HG03571 (cell line): ENCODE data around the gene PRDM16.

Experiments used
- ATAC-seq: cut with Tn5 transposase; IDR thresholded peaks from one replicate; pipeline ENCODE4 v1.9.1; 2021; ENCODE audit not compliant: unreplicated experiment

The PRDM16 gene

DNA sequence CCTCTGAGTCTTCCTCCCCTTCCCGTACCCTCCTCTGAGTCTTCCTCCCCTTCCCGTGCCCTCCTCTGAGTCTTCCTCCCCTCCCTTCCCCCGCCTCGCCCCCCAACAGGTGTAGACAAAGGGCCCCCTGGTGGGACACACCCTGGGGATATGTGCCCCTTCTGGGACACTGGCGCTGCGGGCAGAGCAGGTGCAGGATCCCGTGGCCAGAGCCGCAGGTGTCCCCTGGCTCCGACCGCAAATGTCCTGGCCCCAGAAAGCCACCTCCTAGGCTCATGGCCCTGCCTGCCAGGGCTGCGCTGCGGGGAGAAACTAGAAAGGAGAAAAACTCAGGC, 334.0 kb downstream of the PRDM16 start:
- no peak for ATAC-seq

DNA sequence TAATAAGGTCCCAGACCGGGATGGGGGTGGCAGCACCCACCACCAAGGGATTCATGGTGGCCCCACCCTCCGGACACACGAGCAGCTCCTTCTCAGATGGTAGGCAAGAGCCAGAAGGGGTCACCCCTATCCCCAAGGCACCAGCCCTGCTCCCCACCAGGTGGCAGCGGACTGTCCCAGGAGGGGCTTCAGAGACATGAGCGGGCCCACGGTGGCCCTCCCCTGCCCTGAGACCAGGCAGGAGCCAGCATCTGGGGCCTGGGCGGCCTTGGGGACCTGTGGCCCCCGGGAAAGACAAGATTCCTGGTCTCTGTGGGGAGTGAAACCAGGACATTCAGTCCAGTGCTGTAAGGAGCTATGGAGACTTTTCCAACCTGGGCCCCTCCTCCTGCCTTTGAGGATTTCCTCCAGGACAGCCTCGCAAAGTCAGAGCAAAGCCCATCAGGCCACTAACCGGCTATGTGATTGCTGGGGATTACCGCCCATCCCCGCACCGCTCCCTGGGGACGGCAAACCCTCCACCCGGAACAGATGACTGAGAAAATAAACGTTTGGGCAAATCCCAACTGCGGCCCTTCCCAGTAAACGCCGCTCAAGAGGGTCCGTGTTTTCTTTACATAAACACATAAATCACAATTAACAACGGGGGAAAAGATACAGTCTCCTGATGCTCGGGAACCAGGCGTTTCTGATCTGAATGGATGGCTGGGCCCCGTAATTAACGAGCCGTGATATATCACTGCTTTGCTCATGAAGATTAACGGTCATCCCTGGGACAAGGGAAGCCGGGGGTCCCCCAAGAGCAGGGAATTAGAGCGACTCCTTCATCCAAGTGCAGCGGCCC, 334.6 kb downstream of the PRDM16 start:
- no peak for ATAC-seq

DNA sequence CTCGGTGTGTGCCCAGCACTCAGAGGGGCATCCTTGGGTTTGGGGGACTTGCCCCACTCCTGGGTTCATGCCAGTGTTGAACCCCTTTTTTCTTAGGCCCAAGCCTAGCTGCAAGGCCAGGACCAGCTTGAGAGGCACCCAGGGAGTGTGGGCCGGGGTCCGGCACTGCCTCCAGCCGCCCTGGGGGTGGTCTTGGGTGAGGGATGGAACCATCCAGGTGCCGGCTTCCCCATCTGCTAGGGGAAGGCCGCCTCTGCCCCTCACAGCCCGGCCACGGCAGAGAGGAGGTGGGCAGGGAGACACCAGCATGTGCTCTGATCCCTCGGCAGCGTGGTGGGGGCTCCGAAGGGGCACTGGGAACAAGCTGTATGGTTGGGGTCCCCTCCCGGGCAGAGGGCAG, 335.3 kb downstream of the PRDM16 start:
- no peak for ATAC-seq

DNA sequence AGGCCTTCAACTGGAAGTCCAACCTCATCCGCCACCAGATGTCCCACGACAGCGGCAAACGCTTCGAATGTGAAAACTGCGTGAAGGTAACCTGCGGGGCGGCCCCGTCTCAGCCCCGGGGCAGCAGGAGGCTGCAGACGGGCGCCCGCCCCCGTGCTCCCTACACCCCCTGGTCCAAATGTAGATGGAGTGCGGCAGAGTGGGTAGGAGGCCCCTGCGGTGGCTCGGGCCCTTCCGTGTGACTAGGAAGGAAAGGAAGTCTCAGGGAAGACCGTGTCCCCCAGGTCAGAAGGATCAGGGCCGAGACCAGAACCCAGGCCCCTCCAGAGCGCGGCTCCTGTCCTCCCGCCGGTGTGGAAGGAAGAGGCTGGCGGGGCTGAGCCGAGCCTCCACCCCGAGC, 335.8 kb downstream of the PRDM16 start:
- no peak for ATAC-seq

DNA sequence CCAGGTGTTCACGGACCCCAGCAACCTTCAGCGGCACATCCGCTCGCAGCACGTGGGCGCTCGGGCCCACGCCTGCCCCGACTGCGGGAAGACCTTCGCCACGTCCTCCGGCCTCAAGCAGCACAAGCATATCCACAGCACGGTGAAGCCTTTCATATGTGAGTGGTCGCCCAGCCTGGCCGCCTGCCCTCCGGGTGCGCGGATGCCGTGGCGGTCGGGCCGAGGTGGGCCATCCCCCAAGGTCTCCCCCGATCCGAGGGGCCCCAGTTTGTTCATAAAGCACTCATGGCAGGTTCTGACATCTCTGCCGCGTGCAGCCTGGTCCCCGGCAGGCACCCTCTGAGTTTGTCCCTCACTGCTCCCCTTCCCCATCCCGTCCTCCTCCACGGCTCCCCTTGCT, 336.5 kb downstream of the PRDM16 start:
- no peak for ATAC-seq

DNA sequence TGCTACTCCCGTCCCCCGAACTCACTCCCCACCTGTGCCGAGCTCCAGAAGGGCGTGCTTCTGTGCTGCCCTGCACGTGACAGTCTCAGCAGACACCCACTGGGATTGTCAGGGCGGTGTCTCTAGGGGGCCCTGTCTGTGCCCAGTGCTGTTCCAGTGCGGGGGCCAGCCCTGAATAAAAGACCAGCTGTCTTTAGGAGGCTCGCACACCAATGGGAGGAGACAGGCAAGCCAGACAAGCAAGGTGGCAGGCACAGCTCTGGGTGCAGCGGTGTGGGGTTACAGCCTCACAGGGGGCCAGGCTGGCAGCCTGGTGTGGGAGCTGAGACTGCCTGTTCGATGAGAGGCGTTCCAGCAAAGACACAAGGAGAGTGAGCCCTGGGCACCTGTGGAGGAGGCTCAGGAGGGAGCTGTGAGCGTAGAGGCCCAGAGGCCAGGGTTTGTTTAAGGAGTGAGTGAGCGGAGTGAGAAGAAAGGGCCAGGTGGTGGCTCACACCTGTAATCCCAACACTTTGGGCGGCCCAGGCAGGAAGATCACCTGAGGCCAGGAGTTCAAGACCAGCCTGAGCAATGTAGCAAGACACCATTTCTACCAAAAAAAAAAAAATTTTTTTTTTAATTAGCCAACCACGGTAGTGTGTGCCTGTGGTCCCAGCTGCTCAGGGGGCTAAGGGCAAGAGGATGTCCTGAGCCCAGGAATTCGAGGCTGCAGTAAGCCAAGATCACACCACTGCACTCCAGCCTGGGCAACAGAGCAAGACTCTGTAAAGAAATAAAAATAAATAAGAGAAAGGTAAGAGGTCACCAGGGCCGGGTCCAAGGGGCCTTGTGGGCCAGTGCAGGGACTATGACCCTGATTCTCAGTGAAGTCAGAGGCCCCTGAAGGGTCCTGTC, 337.2 kb downstream of the PRDM16 start:
- no peak for ATAC-seq

DNA sequence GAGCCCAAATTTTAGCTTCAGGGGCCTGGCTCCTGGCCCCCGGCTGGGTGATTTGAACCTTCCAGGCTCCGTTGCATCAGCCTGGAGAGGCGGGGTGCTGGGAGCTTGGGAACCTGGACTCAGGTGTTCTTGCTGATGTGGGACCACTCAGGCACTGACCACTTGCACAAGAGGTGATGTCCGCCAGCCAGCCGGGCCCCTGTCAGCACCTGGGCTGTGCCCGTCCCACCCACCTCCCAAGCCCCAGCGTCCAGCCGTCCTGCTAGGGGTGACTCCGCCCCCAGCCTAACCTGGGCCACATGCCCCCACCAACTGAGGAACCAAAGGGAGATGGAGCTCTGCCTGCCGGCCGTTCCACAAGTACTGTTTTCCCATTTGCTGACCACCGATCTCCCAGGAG, 338.0 kb downstream of the PRDM16 start:
- ATAC-seq: no peak

DNA sequence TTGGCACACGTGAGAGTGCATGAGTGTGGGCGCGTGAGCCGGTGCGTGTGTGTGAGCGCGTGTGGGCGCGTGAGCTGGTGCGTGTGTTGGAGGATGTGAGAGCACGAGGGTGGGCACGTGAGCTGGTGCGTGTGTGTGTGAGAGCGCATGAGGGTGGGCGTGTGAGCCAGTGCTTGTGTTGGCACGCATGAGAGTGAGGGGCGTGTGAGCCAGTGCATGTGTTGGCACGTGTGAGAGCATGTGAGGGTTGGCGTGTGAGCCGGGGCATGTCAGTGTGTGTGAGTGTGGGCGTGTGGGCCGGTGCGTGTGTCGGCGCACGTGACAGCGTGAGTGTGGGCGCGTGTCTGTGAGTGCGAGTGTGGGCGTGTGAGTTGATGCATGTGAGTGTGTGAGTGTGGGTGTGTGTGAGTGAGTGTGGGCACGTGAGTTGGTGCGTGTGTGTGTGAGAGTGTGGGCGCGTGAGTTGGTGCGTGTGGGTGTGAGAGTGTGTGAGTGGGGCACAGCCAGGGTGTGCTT, 339.8 kb downstream of the PRDM16 start:
- no peak for ATAC-seq

DNA sequence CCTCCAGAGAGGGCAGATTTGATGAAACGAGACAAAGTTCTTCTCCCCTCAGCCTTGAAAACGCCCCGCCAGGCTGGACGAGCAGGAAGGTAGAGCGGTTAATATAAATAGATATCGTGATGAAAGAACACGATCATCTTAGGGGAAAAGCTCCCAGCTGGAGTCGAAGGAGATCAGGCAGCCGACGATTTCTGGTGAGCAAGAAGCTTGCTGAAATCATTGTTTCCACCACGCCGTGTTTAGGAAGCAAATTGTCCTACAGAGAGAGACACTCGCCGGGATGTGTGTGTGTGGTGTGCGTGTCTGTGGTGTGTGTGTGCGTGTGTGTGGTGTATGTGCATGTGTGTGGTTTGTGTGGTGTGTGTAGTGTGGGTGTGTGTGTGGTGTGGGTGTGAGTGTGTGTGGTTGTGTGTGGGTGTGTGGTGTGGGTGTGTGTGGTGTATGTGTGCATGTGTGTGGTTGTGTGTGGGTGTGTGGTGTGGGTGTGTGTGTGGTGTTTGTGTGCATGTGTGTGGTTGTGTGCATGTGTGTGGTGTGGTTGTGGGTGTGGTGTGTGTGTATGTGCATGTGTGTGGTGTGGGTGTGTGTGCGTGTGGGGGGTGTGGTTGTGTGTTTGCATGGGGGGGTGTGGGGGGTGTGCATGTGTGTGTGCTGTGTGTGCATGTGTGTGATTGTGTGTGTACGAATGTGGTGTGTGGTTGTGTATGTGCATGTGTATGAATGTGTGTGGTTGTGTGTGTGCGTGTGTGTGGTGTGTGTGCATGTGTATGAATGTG, 340.6 kb downstream of the PRDM16 start:
- ATAC-seq: no peak

DNA sequence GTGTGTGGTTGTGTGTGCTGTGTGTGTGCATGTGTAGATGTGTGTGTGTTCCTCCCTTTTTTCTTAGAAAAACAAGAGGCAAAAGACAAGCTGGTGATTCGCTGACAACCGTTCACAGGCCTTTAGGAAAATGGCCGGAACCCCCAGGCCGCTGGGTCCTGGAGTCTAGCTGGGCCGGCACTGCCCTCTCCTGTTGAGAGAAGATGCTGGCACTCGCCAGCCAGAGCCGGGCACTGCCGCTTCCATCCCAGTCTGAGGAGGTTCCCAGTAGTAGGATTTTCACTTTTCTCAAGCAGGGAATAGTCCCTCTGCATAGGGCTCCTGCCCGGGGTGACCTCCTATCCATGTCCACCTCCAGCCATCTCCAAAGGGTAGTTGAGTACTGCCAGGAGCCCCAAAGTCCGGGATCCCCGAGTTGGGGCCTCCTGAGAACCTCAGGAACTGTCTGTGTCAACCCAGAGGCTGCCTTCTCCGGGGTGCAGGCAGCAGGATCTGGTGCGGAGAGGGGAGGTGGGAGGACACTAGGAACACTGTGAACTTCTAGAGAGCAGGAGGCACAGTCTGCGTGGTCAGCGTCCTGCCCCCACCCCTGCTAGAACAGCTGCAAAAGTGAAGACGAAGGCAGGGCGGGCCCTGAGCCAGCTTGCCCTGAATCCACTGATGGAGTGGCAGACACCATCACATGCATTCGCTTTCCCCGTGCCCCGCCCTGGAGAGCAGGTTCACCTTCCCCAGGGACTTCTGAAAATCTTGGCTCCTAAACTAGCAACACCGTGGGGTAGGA, 341.3 kb downstream of the PRDM16 start:
- ATAC-seq: no peak

DNA sequence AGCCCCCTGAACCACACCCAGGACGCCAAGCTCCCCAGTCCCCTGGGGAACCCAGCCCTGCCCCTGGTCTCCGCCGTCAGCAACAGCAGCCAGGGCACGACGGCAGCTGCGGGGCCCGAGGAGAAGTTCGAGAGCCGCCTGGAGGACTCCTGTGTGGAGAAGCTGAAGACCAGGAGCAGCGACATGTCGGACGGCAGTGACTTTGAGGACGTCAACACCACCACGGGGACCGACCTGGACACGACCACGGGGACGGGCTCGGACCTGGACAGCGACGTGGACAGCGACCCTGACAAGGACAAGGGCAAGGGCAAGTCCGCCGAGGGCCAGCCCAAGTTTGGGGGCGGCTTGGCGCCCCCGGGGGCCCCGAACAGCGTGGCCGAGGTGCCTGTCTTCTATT, 342.8 kb downstream of the PRDM16 start:
- ATAC-seq: no peak

DNA sequence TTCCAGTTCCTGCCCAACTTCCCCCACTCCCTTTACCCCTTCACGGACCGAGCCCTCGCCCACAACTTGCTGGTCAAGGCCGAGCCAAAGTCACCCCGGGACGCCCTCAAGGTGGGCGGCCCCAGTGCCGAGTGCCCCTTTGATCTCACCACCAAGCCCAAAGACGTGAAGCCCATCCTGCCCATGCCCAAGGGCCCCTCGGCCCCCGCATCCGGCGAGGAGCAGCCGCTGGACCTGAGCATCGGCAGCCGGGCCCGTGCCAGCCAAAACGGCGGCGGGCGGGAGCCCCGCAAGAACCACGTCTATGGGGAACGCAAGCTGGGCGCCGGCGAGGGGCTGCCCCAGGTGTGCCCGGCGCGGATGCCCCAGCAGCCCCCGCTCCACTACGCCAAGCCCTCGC, 343.4 kb downstream of the PRDM16 start:
- no peak for ATAC-seq

DNA sequence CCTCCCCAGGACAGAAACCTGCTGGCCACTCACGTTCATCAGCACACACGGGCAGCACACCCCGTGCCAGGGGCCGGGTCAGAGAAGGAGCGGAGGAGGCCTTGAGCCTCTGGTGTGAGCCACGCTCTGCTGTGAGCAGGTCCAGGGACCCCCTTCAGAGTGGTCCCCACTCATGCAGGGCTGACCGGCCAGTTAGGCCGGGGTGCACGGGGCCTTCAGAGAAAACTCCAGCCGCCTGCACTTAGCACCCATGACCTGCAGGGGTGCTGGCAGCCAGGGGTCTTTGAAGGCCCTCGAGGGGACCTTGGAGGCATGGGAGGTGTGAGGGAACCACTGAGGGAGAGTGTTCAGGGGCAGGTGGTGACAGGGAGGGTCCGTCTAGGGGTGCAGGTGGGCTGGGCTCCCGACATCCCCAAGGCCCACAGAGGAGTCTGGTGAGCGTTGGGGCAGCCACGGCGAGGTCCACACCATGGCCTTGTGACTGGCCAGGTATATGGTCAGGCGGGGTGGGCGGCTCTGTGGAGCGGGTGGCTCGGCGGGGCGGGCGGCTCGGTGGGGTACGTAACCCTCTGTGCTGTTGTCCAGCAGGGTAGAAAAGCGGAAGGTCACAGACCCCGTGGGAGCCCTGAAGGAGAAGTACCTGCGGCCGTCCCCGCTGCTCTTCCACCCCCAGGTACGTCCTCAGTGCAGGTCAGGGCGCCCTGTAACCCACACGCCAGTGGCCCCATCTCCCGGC, 345.1 kb downstream of the PRDM16 start:
- no peak for ATAC-seq

DNA sequence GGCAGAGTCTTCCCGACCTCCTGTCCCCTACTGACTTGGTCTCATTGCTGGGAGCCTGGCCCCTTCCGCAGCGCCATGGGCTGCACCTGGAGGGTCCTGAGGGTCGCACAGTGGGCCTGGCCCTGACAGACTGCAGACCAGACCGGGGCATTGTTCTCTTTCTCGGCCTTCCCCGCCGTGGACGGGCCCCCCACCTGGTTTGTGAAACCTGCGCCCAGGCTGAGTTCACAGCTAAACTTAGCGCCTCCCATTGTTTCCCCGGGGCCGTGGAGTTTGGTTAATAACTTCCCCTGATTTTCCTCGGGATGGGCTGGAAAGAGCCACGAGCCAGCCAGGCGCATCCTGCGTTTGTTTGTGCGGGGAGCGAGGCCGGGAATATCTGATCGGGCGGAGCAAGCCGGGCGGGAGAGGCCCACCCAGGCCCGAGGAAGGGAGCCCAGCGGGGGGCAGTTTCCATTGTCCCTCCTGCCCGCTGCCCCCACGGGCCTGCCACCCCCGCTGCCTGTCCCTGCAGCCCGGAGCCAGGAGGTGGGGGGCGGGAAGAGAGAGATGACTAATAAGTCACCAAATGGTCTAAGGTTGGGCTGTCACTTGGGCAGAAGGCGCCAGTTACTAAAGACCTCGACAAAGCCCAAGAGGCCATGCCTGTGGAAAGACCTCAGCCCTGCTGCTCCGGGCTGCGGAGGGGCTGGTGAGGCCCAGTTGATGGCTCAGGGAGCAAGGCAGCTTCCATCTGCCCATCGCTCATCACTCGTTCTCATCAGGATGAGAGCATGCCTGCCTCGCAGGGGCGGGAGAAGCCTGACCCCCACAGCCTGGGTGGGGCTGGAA, 346.5 kb downstream of the PRDM16 start:
- no peak for ATAC-seq

DNA sequence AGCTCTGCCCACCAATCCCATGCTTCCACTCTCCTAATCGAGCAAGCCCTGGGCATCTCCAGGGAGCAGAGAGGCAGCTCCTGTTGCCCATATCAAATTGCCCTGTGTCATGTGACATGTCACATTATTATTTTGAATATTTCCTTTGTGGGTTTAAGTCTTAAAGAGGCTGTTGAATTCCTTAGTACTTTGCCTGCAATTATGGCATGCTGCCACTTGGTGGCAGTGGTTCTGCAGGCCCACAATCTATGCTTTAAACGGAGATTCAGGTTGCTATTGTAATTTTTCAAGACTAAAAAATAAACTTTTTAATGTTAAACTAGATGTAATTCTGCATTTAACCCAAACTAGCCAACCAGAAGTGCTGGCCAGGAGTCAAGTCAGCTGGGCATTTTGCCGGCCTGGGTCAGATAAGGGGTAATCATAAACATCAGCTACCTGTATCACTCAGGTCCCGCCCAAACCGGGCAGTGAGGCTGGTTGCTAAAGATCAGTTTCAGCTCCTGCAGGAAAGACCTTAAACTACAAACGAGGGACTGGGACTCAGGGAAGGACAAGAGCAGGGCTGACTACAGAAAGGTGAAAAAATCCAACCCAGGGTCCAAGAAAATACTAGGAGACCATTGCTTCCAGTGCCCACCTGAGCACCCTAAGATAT, 348.2 kb downstream of the PRDM16 start:
- no peak for ATAC-seq

DNA sequence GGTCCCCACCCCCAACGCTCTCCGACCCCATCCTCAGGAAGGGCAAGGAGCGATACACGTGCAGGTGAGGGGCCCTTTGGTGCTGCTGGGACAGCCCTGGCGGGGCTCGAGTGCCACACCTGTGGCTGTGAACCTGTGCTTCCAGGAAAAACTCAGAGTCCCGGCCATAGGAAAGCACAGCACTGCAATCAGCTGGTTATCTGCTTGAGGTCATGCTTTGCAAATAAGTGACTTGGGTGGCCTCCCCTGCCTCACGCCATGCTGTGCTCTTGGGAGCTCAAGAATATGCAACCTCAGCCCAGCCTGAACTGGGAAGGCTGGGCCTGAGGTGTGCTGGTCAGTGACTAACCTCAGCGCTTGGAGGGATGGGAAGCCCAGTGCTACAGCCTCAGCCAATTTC, 348.9 kb downstream of the PRDM16 start:
- ATAC-seq: no peak

DNA sequence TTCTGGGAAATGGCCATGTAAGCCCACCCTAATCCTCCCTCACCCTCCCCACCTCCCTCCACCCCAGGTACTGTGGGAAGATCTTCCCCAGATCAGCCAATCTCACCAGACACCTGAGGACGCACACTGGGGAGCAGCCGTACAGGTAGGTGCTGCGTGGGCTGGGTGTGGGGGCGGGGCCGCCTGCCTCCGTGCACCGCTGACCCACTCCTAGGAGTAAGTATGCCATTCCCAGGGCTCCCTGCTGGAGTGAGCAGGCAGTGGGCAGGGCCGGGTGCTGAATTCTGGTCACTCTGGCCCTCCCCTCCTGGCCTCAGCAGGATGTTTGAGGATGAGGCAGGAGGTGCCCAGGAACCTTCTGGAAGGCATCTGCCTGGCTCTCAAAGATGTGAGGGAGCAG, 349.6 kb downstream of the PRDM16 start:
- ATAC-seq: no peak

DNA sequence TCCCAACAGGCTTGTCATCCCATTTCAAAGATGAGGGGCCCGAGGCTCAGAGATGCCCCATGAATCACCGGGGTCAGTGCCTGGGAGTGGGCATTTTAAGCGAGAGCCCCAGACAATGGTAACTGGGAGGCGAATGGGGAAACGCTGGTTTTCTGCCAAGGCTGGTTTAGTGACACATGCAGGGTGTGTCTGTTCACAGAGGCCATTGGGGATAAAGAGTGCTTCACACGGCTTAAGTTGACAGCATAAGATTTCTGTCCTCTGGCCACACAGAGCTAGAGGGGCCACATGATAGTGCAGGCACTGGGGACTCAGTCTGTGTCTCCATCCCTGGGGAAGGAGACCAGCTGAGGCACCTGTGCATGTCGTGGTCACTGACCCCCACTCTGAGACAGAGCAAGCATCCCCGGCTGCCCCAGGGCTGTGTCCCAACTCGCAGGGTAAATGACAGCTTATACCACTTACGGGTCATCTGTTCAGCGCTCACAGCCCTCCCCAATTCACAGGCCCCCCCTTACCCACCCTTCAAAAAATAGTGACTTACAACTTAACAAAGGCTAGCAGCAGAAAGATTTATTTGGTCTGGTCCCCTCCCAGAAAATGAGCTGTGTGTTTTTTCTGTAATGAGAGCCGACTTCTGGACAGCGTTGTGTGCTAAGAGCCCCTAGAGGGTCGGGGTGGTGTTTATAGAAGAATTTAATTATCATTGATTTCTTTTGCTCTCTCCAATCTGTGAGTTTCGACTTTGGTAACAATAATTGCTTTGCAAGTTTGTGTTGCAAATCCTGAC, 350.6 kb downstream of the PRDM16 start:
- no peak for ATAC-seq
